Vagina (tissue), 2 donors: ENCODE measurements around the gene ADAMTSL3.

Source experiments
- CTCF ChIP-seq, 3 experiments: fragments of 450-650 bp in 2 of 3; fragments of 200-600 bp in 1 of 3; sonication (generic) in 1 of 3; IDR thresholded peaks; one replicate each; pipeline ENCODE4 v1.5.1; 2017 to 2019; ENCODE audit warnings: antibody characterized with exemption in 3 of 3, mild to moderate bottlenecking in 2 of 3, moderate library complexity in 2 of 3
- POLR2AphosphoS5 ChIP-seq, 2 donors: sonication (generic); formaldehyde crosslinking; IDR thresholded peaks; one replicate each; pipeline ENCODE4 v1.9.0; 2017; ENCODE audit warnings: antibody characterized with exemption in 2 of 2, mild to moderate bottlenecking in 2 of 2, low read depth in 1 of 2; ENCODE audit not compliant: insufficient read depth in 1 of 2

- TF ChIP-seq CTCF (IDR thresholded peaks at IDR 0.05): no peak
- TF ChIP-seq POLR2AphosphoS5 (IDR thresholded peaks at IDR 0.05; ENCODE audit: insufficient read depth in 1 of 2, low read depth in 1 of 2): no peak
These were observed 319.9 kb downstream of the ADAMTSL3 start for GRCh38 chr15:83973816-83974215.
